ENCODE measurements around the gene GBX2.

Gene GBX2

GRCh38 chr2:236136538-236136937 lies 31.6 kb downstream of the GBX2 start:
- no peak for DNase-seq (ENCODE audit: low read depth)
- no peak overlapping the region for H3K4me3 ChIP-seq (ENCODE audit: low read length)
- TF ChIP-seq CTCF (conservative IDR thresholded peaks at IDR 0.05; ENCODE audit: low read depth, low read length), result no peak

- no peak for DNase-seq (ENCODE audit: low read depth)
- TF ChIP-seq CTCF (conservative IDR thresholded peaks at IDR 0.05; ENCODE audit: low read depth, low read length), result no peak
- H3K4me3 ChIP-seq (ENCODE audit: low read length), result no peak overlapping the region
Measured at GRCh38 chr2:236133410-236134012, 34.7 kb downstream of the GBX2 start.

- no peak for DNase-seq (ENCODE audit: low read depth)
- TF ChIP-seq CTCF (conservative IDR thresholded peaks at IDR 0.05; ENCODE audit: low read depth, low read length), result no peak
- no peak overlapping the region for H3K4me3 ChIP-seq (ENCODE audit: low read length)
Measured at GRCh38 chr2:236131073-236131692, 37.0 kb downstream of the GBX2 start.

GRCh38 chr2:236130349-236130998 lies 37.7 kb downstream of the GBX2 start:
- no peak overlapping the region for H3K4me3 ChIP-seq (ENCODE audit: low read length)
- DNase-seq (ENCODE audit: low read depth), result no peak
- TF ChIP-seq CTCF (conservative IDR thresholded peaks at IDR 0.05; ENCODE audit: low read depth, low read length), result no peak

- no peak for DNase-seq (ENCODE audit: low read depth)
- H3K4me3 ChIP-seq (ENCODE audit: low read length), result no peak overlapping the region
- TF ChIP-seq CTCF (conservative IDR thresholded peaks at IDR 0.05; ENCODE audit: low read depth, low read length), result no peak
Measured at GRCh38 chr2:236129935-236130334, 38.3 kb downstream of the GBX2 start.

- TF ChIP-seq CTCF (conservative IDR thresholded peaks at IDR 0.05; ENCODE audit: low read depth, low read length), result no peak
- DNase-seq (ENCODE audit: low read depth), result no peak
- no peak overlapping the region for H3K4me3 ChIP-seq (ENCODE audit: low read length)
Measured at GRCh38 chr2:236128321-236128720, 39.9 kb downstream of the GBX2 start.

GRCh38 chr2:236127010-236127409 lies 41.2 kb downstream of the GBX2 start:
- TF ChIP-seq CTCF (conservative IDR thresholded peaks at IDR 0.05; ENCODE audit: low read depth, low read length), result no peak
- no peak overlapping the region for H3K4me3 ChIP-seq (ENCODE audit: low read length)
- DNase-seq (ENCODE audit: low read depth), result no peak
